ENCODE measurements around the gene USP53. TPM values are rescaled to one million over a fixed set of nuclear protein-coding genes. Genes with fewer than 3 reads are reported as not detected.
A peak's percentile ranks its signal among the peaks of the same experiment; 100 is the strongest.
"Not testable (repeated sequence)": the region's sequence is repeated elsewhere in the genome, so short reads cannot be mapped to it uniquely, and the experiment has no call there.

Gene USP53
- total RNA-seq, 1 experiment from 2014 or later: 4.7 TPM

- in situ Hi-C loops (cut with HindIII; ENCODE audit: low pct_unique_long_range_greater_than_20kb, low sequenced_read_pairs): no loop called here
- no peak for DNase-seq (ENCODE audit: low read depth)
Observed at GRCh38 chr4:119246177-119246733, 33.7 kb downstream of the USP53 start.

GRCh38 chr4:119251037-119251436 is 38.5 kb downstream of the USP53 start:
- in situ Hi-C loops (cut with HindIII; ENCODE audit: low pct_unique_long_range_greater_than_20kb, low sequenced_read_pairs); DNase-seq (ENCODE audit: low read depth): not testable (repeated sequence)

DNA sequence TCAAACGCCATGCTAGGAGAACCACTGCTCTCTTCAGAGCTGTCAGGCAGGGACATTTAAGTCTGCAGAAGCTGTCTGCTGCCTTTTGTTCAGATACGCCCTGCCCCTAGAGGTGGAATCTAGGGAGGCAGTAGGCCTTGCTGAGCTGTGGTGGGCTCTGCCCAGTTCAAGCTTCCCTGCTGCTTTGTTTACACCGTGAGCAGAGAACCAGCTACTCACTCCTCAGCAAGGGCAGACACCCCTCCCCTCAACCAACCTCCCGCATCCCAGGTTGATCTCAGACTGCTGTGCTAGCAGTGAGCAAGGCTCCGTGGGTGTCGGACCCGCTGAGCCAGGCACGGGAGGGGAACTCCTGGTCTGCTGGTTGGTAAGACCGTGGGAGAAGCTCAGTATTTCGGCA is 42.7 kb downstream of the USP53 start:
- DNase-seq (ENCODE audit: low read depth): not testable (repeated sequence)

DNA sequence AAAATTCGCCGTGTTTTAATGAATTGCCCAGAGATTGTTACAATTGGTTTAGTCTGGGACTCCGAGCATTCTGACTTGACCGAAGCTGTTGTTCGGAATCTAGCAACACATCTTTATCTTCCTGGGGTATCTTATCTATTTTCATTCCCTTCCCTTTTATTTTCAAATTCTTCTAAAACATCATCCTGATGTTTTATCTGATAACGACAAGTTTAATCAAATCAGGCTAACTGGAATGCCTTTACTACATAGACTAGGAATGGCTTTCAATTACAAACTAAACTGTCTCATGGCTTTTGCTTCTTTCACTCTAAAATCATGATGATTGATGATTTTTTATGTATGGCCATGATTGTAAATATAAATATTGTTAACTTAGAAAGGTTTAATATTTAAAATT is 48.0 kb downstream of the USP53 start:
- no peak for DNase-seq (ENCODE audit: low read depth)
- in situ Hi-C loops (cut with HindIII; ENCODE audit: low pct_unique_long_range_greater_than_20kb, low sequenced_read_pairs): no loop called here

More for the DNA sequence above, 42.7 kb downstream of the USP53 start:
- in situ Hi-C loops (cut with HindIII; ENCODE audit: low pct_unique_long_range_greater_than_20kb, low sequenced_read_pairs): not testable (repeated sequence)

DNA sequence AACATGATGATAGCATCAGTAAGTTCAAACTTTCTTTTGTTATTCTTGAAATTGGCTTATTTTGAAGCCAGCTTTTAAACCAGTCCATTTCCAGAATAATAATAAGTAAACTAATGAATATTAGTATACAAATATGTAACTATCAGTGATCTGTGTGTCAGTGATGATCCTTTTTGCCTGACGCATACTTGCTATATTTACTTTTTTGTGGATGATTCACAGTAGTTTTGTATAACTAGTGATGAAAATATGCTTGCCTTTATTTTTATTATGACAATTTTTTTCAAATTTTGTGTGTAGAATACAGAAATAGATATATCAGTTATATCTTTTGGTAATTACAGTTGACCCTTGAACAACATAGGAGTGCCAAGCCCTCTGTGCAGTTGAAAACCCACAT is 49.5 kb downstream of the USP53 start:
- no peak for DNase-seq (ENCODE audit: low read depth)
- in situ Hi-C loops (cut with HindIII; ENCODE audit: low pct_unique_long_range_greater_than_20kb, low sequenced_read_pairs): no loop called here

DNA sequence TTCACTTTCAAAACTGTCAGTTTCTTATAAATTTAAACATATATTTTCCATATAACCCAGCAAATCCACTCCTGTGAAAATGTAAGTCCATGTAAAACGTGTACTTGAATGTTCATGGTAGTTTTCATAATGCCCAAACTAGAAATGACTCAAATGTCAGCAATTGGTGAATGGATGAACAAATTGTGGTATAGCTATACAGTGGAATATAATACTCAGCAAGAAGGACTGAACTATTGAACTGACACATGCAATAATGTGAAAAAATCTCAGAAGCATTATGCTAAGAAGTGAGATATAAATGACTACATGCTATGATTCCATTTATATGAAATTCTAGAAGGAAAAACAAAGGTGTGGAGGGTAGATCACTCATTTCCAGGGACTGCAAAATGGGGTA is 52.2 kb downstream of the USP53 start:
- in situ Hi-C loops (cut with HindIII; ENCODE audit: low pct_unique_long_range_greater_than_20kb, low sequenced_read_pairs): no loop called here
- no peak for DNase-seq (ENCODE audit: low read depth)

DNA sequence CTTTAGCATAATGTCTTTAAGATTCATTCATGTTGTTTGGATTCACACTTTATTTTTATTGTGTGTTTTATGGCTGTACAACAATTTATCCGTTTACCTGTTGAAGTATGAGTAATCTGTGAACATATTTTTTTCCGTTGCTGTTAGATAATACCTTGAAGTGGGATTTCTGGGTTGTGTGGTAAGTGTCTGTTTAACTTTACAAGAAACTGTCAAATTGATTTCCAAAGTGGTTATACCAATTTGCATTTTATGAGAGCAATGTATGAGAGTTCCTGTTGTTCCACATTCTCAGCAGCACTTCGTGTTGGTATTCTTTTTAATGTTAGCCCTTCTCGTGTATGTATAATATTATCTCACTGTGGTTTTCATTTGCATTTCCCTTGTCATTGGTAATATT is 53.6 kb downstream of the USP53 start:
- in situ Hi-C loops (cut with HindIII; ENCODE audit: low pct_unique_long_range_greater_than_20kb, low sequenced_read_pairs): no loop called here
- no peak for DNase-seq (ENCODE audit: low read depth)

DNA sequence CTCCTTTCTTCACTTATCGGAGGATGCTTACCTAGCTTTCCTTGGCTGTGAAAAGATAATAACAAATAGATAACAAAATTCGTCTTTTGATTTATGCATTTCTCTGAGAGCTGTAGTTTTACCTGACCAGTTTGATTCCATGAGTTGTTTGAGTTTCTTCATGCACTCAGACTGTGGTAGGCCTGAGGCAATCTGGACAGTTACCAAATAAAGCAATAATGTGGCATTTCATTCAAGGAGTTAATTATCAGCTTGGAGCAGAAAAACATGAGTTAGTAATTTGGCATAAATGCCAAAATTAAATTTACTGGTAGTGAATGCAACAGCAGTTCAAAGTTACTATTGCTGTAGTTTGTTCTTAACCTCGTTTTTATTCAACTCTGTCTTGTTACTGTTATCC is 56.0 kb downstream of the USP53 start:
- no peak for DNase-seq (ENCODE audit: low read depth)
- in situ Hi-C loops (cut with HindIII; ENCODE audit: low pct_unique_long_range_greater_than_20kb, low sequenced_read_pairs): no loop called here

- DNase-seq (ENCODE audit: low read depth): no peak
- in situ Hi-C loops (cut with HindIII; ENCODE audit: low pct_unique_long_range_greater_than_20kb, low sequenced_read_pairs): no loop called here
Observed at GRCh38 chr4:119271361-119272085, 59.0 kb downstream of the USP53 start.

DNA sequence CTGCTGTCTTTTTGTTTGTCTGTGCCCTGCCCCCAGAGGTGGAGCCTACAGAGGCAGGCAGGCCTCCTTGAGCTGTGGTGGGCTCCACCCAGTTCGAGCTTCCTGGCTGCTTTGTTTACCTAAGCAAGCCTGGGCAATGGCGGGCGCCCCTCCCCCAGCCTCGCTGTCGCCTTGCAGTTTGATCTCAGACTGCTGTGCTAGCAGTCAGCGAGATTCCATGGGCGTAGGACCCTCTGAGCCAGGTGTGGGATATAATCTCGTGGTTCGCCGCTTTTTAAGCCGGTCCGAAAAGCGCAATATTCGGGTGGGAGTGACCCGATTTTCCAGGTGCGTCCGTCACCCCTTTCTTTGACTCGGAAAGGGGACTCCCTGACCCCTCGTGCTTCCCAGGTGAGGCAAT is 67.0 kb downstream of the USP53 start:
- DNase-seq (ENCODE audit: low read depth); in situ Hi-C loops (cut with HindIII; ENCODE audit: low pct_unique_long_range_greater_than_20kb, low sequenced_read_pairs): not testable (repeated sequence)

DNA sequence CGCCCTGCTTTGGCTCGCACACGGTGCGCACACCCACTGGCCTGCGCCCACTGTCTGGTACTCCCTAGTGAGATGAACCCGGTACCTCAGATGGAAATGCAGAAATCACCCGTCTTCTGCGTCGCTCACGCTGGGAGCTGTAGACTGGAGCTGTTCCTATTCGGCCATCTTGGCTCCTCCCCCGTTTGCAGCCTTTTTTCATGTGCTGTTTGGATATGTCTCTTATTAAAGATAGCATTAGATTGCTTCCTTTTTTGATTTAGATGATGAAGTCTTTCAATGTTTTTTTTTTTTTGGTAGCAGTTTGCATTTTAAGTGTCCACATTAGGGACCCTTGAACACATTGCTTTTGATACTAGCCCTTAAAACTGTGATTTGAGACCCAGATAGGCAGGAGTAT is 67.4 kb downstream of the USP53 start:
- DNase-seq (ENCODE audit: low read depth); in situ Hi-C loops (cut with HindIII; ENCODE audit: low pct_unique_long_range_greater_than_20kb, low sequenced_read_pairs): not testable (repeated sequence)

DNA sequence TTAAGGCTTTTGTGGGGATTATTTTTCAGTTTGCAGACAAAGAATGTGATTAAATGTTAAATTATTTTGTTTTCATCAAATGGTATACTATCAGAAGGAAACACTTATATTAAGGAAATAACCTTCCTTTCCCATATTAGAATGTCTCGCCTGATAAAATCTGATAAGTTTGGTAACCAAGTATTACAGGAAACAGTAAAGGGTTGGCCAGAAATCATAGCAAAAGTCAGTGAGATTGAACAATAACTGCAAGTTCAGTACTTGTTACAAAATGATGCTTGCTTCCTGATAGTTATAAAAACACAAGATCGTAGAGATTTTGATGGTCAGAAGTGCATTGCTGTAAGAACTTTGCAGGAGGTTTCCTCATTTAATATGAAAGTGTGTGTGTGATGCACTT is 68.9 kb downstream of the USP53 start:
- DNase-seq (ENCODE audit: low read depth): no peak
- in situ Hi-C loops (cut with HindIII; ENCODE audit: low pct_unique_long_range_greater_than_20kb, low sequenced_read_pairs): no loop called here

GRCh38 chr4:119284876-119285780 is 72.6 kb downstream of the USP53 start:
- in situ Hi-C loops (cut with HindIII; ENCODE audit: low pct_unique_long_range_greater_than_20kb, low sequenced_read_pairs): no loop called here
- no peak for DNase-seq (ENCODE audit: low read depth)

DNA sequence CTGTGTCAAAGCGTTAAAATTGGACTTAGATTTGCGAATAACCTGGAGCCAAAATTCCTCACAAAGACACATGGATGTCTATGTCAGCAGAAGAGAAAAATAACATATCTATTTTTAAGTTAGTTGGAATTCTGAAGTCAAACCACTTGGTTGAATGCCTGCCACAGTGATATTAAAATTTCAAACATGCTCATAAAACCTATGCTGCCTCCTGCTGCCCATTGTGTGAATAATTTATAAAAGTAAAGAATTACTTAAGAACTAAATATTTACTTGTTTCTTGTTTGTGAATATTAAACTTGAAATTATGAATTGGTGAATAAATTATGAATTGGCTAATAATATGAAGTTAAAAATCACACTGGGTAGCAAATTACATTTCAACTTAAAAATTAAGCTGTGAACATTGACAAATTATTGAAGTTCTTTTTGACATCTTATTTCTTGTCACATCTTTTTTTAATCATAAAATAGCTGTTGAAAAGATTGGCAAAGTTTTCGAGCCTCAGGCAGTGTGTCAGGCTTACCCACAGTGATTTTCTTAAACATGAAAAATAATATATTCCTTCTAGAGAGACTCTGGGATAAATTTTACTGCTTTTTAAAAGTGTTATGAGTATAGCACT is 74.0 kb downstream of the USP53 start:
- peak; percentile 22 for DNase-seq (ENCODE audit: low read depth)
- in situ Hi-C loops (cut with HindIII; ENCODE audit: low pct_unique_long_range_greater_than_20kb, low sequenced_read_pairs): no loop called here

GRCh38 chr4:119289313-119289712 is 76.8 kb downstream of the USP53 start:
- in situ Hi-C loops (cut with HindIII; ENCODE audit: low pct_unique_long_range_greater_than_20kb, low sequenced_read_pairs): no loop called here
- DNase-seq (ENCODE audit: low read depth): no peak

GRCh38 chr4:119290598-119290997 is 78.1 kb downstream of the USP53 start:
- DNase-seq (ENCODE audit: low read depth): no peak
- in situ Hi-C loops (cut with HindIII; ENCODE audit: low pct_unique_long_range_greater_than_20kb, low sequenced_read_pairs): no loop called here

DNA sequence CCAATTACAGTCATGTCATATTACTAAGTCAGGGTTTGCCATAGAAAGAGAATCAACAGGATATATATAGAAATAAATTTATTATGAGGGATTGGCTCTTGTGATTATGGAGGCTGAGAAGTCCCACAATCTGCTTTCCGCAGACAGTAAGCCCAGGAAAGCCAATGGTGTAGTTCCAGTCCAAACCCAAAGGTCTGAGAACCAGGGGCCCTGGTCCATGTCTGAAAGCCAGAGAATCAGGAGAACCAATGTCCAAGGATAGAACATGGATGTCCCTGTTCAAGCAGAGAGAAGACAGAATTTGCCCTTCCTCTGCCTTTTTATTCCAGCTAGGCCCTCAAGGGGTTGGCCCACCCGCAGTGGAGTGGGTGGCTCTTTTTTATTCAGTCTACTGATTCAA is 83.8 kb downstream of the USP53 start:
- DNase-seq (ENCODE audit: low read depth): no peak
- in situ Hi-C loops (cut with HindIII; ENCODE audit: low pct_unique_long_range_greater_than_20kb, low sequenced_read_pairs): no loop called here

DNA sequence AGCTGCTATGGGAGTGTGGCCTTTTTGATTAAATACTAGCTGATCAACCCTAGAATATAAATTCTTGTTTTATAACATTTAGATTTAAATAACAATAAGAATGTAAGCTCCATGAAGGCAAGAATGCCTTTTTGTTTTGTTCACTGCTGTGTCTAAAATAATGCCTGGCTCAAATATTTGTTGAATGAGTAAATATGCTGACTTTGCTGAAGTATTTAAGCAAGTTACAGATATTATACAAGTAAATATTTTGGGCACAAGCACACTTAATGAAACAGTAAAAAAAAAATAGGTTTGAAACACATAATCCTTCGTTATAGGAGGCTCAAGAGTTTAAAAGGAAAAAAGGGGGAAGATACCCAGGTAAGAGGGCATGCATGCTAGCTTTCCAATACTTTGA is 85.3 kb downstream of the USP53 start:
- DNase-seq (ENCODE audit: low read depth): no peak
- in situ Hi-C loops (cut with HindIII; ENCODE audit: low pct_unique_long_range_greater_than_20kb, low sequenced_read_pairs): no loop called here

- DNase-seq (ENCODE audit: low read depth): peak; percentile 22
- in situ Hi-C loops (cut with HindIII; ENCODE audit: low pct_unique_long_range_greater_than_20kb, low sequenced_read_pairs): no loop called here
Observed at GRCh38 chr4:119299260-119299671, 86.8 kb downstream of the USP53 start.
